ENCODE data around the gene UTP20.
"Not testable (repeated sequence)": the region's sequence is repeated elsewhere in the genome, so short reads cannot be mapped to it uniquely, and the experiment has no call there.

The UTP20 gene

DNA sequence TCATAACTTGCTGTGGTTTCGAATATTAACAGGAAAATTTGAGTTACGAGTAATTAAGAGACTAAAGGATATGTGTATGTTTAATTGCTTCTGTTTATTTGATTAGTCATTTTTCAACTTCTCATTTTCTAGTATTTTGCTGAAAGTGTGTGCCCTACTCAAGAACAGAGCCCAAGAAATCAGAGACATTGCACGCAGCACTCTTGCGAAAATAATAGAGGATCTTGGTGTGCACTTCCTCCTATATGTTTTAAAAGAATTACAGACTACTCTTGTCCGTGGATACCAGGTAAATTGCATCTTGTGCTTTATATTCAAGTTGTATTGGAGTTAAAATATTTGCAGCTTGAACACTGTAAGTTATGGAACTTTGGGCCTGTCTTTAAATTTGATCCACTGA is 76.9 kb downstream of the UTP20 start:
- CTCF ChIA-PET, result no interaction called here
- POLR2A ChIA-PET, result no interaction called here
- no peak for DNase-seq (ENCODE audit: extremely low spot score)
- TF ChIP-seq, protein P1, sequence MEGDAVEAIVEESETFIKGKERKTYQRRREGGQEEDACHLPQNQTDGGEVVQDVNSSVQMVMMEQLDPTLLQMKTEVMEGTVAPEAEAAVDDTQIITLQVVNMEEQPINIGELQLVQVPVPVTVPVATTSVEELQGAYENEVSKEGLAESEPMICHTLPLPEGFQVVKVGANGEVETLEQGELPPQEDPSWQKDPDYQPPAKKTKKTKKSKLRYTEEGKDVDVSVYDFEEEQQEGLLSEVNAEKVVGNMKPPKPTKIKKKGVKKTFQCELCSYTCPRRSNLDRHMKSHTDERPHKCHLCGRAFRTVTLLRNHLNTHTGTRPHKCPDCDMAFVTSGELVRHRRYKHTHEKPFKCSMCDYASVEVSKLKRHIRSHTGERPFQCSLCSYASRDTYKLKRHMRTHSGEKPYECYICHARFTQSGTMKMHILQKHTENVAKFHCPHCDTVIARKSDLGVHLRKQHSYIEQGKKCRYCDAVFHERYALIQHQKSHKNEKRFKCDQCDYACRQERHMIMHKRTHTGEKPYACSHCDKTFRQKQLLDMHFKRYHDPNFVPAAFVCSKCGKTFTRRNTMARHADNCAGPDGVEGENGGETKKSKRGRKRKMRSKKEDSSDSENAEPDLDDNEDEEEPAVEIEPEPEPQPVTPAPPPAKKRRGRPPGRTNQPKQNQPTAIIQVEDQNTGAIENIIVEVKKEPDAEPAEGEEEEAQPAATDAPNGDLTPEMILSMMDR (IDR thresholded peaks at IDR 0.05; ENCODE audit: control extremely low read depth, extremely low read depth, low read depth, missing control alignments), result no peak

DNA sequence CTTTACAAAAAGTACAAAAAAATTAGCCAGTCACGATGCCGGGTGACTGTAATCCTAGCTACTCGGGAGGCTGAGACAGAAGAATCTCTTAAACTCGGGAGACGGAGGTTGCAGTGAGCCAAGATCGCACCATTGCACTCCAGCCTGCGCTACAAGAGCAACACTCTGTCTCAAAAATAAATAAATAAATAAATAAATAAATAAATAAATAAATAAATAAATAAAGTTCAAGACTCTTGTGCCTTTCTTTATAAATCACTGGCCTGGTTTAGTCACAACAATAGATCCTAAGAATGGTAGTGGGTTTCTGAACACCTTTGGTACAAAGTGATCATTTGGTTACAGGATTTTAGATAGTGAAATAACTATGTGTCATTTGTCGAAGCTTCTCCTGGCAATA is 81.5 kb downstream of the UTP20 start:
- ChIA-PET POLR2A (no interaction called here), CTCF (interaction anchor here (1.0 to 2.3 kb wide), 4 partner anchors 10 to 35 kb away, joined by 3 to 13 read pairs (median 4); no protein-coding TSS in a partner anchor)
- TF ChIP-seq, protein P1 (IDR thresholded peaks at IDR 0.05; ENCODE audit: control extremely low read depth, extremely low read depth, low read depth, missing control alignments), result no peak
- DNase-seq (ENCODE audit: extremely low spot score), result no peak

DNA sequence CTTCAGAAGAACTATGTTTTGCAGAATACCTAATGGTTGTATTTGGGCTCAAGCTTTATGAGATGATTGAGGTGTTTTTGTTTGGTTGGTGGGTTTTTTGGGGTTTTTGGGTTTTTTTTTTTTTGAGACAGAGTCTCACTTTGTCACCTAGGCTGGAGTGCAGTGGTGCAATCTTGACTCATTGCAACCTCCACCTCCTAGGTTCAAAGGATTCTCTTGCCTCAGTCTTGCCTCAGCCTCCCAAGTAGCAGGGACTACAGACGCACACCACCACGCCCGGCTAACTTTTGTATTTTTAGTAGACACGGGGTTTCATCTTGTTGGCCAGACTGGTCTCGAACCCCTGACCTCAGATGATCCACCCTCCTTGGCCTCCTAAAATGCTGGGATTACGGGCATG is 88.1 kb downstream of the UTP20 start:
- no peak for DNase-seq (ENCODE audit: extremely low spot score)
- ChIA-PET POLR2A (no interaction called here), CTCF (no interaction called here)
- TF ChIP-seq, protein P1 (IDR thresholded peaks at IDR 0.05; ENCODE audit: control extremely low read depth, extremely low read depth, low read depth, missing control alignments), result no peak

DNA sequence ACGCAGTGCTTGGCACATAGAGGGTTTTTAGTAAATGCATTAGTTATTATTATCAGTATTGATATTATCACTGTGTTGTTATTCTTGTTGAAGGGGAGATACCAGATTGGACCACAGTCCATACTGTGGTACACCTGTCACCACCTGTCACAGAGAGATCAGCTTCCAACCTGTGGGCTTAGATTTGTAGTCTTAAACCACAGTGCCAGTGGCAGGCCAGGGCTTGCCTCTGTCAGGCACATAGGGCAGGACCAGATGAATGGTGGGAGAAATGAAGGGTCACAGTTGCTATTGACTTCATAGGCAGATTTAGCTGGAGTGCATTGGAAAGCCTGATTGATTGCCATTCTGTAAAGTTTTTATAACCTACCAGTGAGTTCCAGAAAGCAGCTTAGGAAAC is 92.5 kb downstream of the UTP20 start:
- ChIA-PET POLR2A (no interaction called here), CTCF (interaction anchor here (0.7 to 3.5 kb wide), 4 partner anchors 11 to 48 kb away, joined by 3 to 13 read pairs (median 3); no protein-coding TSS in a partner anchor)
- TF ChIP-seq, protein P1 (IDR thresholded peaks at IDR 0.05; ENCODE audit: control extremely low read depth, extremely low read depth, low read depth, missing control alignments), result no peak
- no peak for DNase-seq (ENCODE audit: extremely low spot score)

DNA sequence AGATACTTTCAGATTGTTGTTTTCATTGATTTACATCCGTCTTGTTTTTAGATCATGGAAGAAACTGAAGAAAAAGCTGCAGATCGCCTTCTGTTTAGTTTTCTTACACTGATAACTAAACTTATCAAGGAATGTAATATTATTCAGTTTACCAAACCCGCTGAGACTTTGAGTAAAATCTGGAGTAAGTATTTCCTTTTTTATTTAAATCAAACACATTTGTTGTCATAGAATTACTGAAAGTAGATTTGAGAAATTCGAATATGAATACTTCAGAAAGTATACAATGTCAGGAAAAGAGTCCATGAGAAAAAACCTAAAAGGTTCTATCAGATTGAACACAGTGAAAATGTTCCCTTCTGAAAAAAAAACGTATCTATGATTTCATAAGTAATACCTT is 95.7 kb downstream of the UTP20 start:
- ChIA-PET CTCF (interaction anchor here (1.3 kb wide), 1 partner anchor 28 kb away, joined by 3 read pairs; no protein-coding TSS in a partner anchor), POLR2A (no interaction called here)
- TF ChIP-seq, protein P1 (IDR thresholded peaks at IDR 0.05; ENCODE audit: control extremely low read depth, extremely low read depth, low read depth, missing control alignments), result no peak

GRCh38 chr12:101379149-101379548 is 99.2 kb downstream of the UTP20 start:
- POLR2A ChIA-PET, result no interaction called here
- DNase-seq (ENCODE audit: extremely low spot score), result no peak
- CTCF ChIA-PET, result interaction anchor here (1.3 to 2.1 kb wide), 3 partner anchors 8 to 17 kb away, joined by 3 to 7 read pairs (median 4); no protein-coding TSS in a partner anchor
- TF ChIP-seq, protein P1 (IDR thresholded peaks at IDR 0.05; ENCODE audit: control extremely low read depth, extremely low read depth, low read depth, missing control alignments), result no peak

More for the DNA sequence above, 95.7 kb downstream of the UTP20 start:
- DNase-seq (ENCODE audit: extremely low spot score), result no peak

DNA sequence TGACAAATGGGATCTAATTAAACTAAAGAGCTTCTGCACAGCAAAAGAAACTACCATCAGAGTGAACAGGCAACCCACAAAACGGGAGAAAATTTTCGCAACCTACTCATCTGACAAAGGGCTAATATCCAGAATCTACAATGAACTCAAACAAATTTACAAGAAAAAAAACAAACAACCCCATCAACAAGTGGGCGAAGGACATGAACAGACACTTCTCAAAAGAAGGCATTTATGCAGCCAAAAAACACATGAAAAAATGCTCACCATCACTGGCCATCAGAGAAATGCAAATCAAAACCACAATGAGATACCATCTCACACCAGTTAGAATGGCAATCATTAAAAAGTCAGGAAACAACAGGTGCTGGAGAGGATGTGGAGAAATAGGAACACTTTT is 111.3 kb downstream of the UTP20 start:
- POLR2A ChIA-PET; DNase-seq (ENCODE audit: extremely low spot score); CTCF ChIA-PET: not testable (repeated sequence)

Data from GM10248 (cell line).